Erythroblast (primary cell): Measurements from ENCODE around the gene SIGMAR1.

Experiments used
- GATA1 ChIP-seq: IDR thresholded peaks from 2 replicates; pipeline ENCODE4 v1.6.1; 2011; ENCODE audit warnings: low read depth, mild to moderate bottlenecking, control low read depth, low read length, moderate library complexity
- POLR2A ChIP-seq: IDR thresholded peaks from 2 replicates; pipeline ENCODE4 v1.6.1; 2011; ENCODE audit warnings: mild to moderate bottlenecking, low read length

GRCh38 chr9:34615132-34615531, 22.5 kb downstream of the SIGMAR1 start:
- TF ChIP-seq POLR2A (no peak), GATA1 (no peak)
